H1 (cell line): ENCODE results near the gene TEX35. TPM values are rescaled to one million over a fixed set of nuclear protein-coding genes. Genes with fewer than 3 reads are reported as not detected.

Source experiments
- CBX8 ChIP-seq: fragments of 300-800, 300-1000 bp; sonication (generic); IDR thresholded peaks from 2 replicates; pipeline ENCODE4 v1.7.1; 2016; ENCODE audit warnings: low read depth, low read length, borderline replicate concordance
- NRF1 ChIP-seq: IDR thresholded peaks from 2 replicates; pipeline ENCODE4 v1.6.1; 2011; ENCODE audit warnings: mild to moderate bottlenecking, low read depth, low read length, improper control_type of control experiment
- RBBP5 ChIP-seq: IDR thresholded peaks from 2 replicates; pipeline ENCODE4 v1.7.1; 2012; ENCODE audit warnings: low read depth, mild to moderate bottlenecking, inconsistent platforms, low read length, moderate library complexity, borderline replicate concordance
- SAP30 ChIP-seq: fragments of 300-600 bp; sonication (generic); IDR thresholded peaks from 2 replicates; pipeline ENCODE4 v1.7.1; 2012; ENCODE audit warnings: low read length, moderate library complexity, mild to moderate bottlenecking, inconsistent platforms; ENCODE audit not compliant: insufficient read depth, insufficient replicate concordance
- SIX5 ChIP-seq: IDR thresholded peaks from 2 replicates; pipeline ENCODE4 v1.6.1; 2011; ENCODE audit warnings: mild to moderate bottlenecking, low read depth, low read length
- TCF12 ChIP-seq: IDR thresholded peaks from 2 replicates; pipeline ENCODE4 v1.6.1; 2011; ENCODE audit warnings: low read depth, mild to moderate bottlenecking, low read length
- polyA plus RNA-seq, 7 experiments: library from polyadenylated mRNA; depleted of rRNA in 3 of 7; stranded (reverse) in 5 of 7; unstranded in 2 of 7; fragments of >200 nt in 5 of 7; fragments of 200-250 nt in 2 of 7; gene quantifications; 1 replicate in 5 of 7; 2 replicates in 1 of 7; 4 replicates in 1 of 7; pipeline versions ENCODE4 v1.2.1 to v1.2.3, GENCODE V29; 2011 to 2013; ENCODE audit warnings: missing spikeins in 2 of 7, mixed read lengths in 2 of 7
- total RNA-seq: library from RNA; stranded (reverse); fragmentation: NEBNext Ultra II Directional; extraction: Animal tissue kit (Norgen Biotek cat#: 25700); gene quantifications from 2 replicates; pipeline ENCODE4 v1.2.1, GENCODE V29; 2021
- TF ChIP-seq, protein P1 (sequence below): fragments of 300-600 bp; sonication (generic); IDR thresholded peaks from 2 replicates; pipeline ENCODE4 v1.7.1; 2012; ENCODE audit warnings: low read length, moderate library complexity, mild to moderate bottlenecking, inconsistent platforms; ENCODE audit not compliant: insufficient replicate concordance

Gene TEX35
- total and polyA plus RNA-seq, 2 of the 8 experiments (the other 6 are each of a cell fraction or from before 2014, with no cell fraction given): 0.03 TPM; not detected in 1

DNA sequence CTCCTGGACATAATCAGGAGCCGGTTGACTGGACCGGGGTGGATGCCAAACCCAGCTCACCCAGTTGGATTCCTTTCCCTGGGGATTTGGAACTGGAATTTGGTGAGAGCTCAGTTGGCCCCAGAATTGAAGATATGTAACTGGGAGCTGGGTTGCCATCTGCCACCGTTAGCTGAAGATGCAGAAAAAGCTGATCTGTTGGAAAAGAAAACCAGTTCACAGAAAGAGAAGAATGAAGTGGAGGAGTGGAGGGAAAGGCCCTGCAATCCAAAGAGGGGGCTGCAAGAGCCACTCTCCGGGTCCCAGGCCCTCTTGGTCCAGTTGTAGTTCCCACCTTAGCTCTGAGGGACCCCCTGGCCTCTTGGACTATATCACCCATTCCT, 16.0 kb downstream of the TEX35 start (continued):
- TF ChIP-seq, protein P1, sequence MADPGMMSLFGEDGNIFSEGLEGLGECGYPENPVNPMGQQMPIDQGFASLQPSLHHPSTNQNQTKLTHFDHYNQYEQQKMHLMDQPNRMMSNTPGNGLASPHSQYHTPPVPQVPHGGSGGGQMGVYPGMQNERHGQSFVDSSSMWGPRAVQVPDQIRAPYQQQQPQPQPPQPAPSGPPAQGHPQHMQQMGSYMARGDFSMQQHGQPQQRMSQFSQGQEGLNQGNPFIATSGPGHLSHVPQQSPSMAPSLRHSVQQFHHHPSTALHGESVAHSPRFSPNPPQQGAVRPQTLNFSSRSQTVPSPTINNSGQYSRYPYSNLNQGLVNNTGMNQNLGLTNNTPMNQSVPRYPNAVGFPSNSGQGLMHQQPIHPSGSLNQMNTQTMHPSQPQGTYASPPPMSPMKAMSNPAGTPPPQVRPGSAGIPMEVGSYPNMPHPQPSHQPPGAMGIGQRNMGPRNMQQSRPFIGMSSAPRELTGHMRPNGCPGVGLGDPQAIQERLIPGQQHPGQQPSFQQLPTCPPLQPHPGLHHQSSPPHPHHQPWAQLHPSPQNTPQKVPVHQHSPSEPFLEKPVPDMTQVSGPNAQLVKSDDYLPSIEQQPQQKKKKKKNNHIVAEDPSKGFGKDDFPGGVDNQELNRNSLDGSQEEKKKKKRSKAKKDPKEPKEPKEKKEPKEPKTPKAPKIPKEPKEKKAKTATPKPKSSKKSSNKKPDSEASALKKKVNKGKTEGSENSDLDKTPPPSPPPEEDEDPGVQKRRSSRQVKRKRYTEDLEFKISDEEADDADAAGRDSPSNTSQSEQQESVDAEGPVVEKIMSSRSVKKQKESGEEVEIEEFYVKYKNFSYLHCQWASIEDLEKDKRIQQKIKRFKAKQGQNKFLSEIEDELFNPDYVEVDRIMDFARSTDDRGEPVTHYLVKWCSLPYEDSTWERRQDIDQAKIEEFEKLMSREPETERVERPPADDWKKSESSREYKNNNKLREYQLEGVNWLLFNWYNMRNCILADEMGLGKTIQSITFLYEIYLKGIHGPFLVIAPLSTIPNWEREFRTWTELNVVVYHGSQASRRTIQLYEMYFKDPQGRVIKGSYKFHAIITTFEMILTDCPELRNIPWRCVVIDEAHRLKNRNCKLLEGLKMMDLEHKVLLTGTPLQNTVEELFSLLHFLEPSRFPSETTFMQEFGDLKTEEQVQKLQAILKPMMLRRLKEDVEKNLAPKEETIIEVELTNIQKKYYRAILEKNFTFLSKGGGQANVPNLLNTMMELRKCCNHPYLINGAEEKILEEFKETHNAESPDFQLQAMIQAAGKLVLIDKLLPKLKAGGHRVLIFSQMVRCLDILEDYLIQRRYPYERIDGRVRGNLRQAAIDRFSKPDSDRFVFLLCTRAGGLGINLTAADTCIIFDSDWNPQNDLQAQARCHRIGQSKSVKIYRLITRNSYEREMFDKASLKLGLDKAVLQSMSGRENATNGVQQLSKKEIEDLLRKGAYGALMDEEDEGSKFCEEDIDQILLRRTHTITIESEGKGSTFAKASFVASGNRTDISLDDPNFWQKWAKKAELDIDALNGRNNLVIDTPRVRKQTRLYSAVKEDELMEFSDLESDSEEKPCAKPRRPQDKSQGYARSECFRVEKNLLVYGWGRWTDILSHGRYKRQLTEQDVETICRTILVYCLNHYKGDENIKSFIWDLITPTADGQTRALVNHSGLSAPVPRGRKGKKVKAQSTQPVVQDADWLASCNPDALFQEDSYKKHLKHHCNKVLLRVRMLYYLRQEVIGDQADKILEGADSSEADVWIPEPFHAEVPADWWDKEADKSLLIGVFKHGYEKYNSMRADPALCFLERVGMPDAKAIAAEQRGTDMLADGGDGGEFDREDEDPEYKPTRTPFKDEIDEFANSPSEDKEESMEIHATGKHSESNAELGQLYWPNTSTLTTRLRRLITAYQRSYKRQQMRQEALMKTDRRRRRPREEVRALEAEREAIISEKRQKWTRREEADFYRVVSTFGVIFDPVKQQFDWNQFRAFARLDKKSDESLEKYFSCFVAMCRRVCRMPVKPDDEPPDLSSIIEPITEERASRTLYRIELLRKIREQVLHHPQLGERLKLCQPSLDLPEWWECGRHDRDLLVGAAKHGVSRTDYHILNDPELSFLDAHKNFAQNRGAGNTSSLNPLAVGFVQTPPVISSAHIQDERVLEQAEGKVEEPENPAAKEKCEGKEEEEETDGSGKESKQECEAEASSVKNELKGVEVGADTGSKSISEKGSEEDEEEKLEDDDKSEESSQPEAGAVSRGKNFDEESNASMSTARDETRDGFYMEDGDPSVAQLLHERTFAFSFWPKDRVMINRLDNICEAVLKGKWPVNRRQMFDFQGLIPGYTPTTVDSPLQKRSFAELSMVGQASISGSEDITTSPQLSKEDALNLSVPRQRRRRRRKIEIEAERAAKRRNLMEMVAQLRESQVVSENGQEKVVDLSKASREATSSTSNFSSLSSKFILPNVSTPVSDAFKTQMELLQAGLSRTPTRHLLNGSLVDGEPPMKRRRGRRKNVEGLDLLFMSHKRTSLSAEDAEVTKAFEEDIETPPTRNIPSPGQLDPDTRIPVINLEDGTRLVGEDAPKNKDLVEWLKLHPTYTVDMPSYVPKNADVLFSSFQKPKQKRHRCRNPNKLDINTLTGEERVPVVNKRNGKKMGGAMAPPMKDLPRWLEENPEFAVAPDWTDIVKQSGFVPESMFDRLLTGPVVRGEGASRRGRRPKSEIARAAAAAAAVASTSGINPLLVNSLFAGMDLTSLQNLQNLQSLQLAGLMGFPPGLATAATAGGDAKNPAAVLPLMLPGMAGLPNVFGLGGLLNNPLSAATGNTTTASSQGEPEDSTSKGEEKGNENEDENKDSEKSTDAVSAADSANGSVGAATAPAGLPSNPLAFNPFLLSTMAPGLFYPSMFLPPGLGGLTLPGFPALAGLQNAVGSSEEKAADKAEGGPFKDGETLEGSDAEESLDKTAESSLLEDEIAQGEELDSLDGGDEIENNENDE: no peak
- no peak for TF ChIP-seq RBBP5
- TF ChIP-seq CBX8: no peak
- no peak for TF ChIP-seq SIX5
- TF ChIP-seq NRF1: no peak
- TF ChIP-seq TCF12: no peak
- no peak for TF ChIP-seq SAP30
